Mucosa of descending colon (tissue), 3 donors: ENCODE results near the gene SLC8A3. TPM values are rescaled to one million over a fixed set of nuclear protein-coding genes. Genes with fewer than 3 reads are reported as not detected.

Source experiments
- ATAC-seq: fragments of 200-7000 bp; cut with Tn5 transposase; one replicate; pipeline ENCODE4 v1.9.1; 2020; ENCODE audit warnings: mild to moderate bottlenecking, moderate library complexity
- DNase-seq, 3 donors: peaks; one replicate each; pipeline ENCODE4 v3.0.0-alpha.2; 2020
- H3K36me3 ChIP-seq: fragments of 200-600 bp; one replicate; pipeline ENCODE4 v1.8.0; 2021; ENCODE audit warnings: low read depth, mild to moderate bottlenecking
- H3K4me1 ChIP-seq: fragments of 200-600 bp; one replicate; pipeline ENCODE4 v1.8.0; 2021; ENCODE audit warnings: low read depth, mild to moderate bottlenecking
- H3K4me3 ChIP-seq: fragments of 200-600 bp; one replicate; pipeline ENCODE4 v1.8.0; 2021; ENCODE audit warnings: mild to moderate bottlenecking
- H3K9me3 ChIP-seq: fragments of 200-600 bp; one replicate; pipeline ENCODE4 v1.8.0; 2021; ENCODE audit warnings: mild to moderate bottlenecking
- CTCF ChIP-seq: fragments of 200-600 bp; IDR thresholded peaks from one replicate; pipeline ENCODE4 v1.8.0; 2022; ENCODE audit warnings: antibody characterized with exemption, mild to moderate bottlenecking
- intact Hi-C, 2 donors: fragments of 100-400 bp; cut with DNase I in 1 of 2; cut with micrococcal nuclease in 1 of 2; formaldehyde crosslinking; loops; one replicate each; pipeline versions ENCODE4 v1.11.0 to v1.11.1; 2022; cut with DNase I, micrococcal nuclease
- total RNA-seq, 3 donors: library from RNA; stranded (reverse); fragmentation: NEBNext Ultra II Directional in 2 of 3; extraction: Animal tissue kit (Norgen Biotek cat#: 25700) in 2 of 3; gene quantifications; one replicate each; pipeline versions ENCODE4 v1.2.1 to v1.2.4, GENCODE V29; 2021 to 2023
- donor health status: DM: no; HTN: no; CAD: no; lungs with moderate emphysema.
- donor health status: DM: no; HTN: no; CAD: no.
- donor health status: DM: no; HTN: yes; CAD: no.

The SLC8A3 gene
- total RNA-seq, 3 donors from 2014 or later = 0.41 to 1.2 (median 0.67) TPM

- TF ChIP-seq CTCF = no peak
Measured at GRCh38 chr14:70143306-70143705, 45.4 kb downstream of the SLC8A3 start.

GRCh38 chr14:70140614-70141013 is 48.1 kb downstream of the SLC8A3 start:
- no peak for DNase-seq
- ATAC-seq = no peak
- no peak overlapping the region for H3K4me3 ChIP-seq
- no peaks in the 10 kb centered on the region for H3K4me1 ChIP-seq
- H3K36me3 ChIP-seq = no peaks in the 10 kb centered on the region
- H3K9me3 ChIP-seq = no peaks in the 10 kb centered on the region
- intact Hi-C loops = no loop called here
- TF ChIP-seq CTCF = no peak

More at GRCh38 chr14:70143306-70143705, 45.4 kb downstream of the SLC8A3 start:
- Histone ChIP-seq H3K4me3 (no peak overlapping the region), H3K9me3 (no peaks in the 10 kb centered on the region), H3K4me1 (no peaks in the 10 kb centered on the region), H3K36me3 (no peaks in the 10 kb centered on the region)
- intact Hi-C loops = no loop called here
- ATAC-seq (no peak), DNase-seq (no peak)

GRCh38 chr14:70139384-70139783 is 49.4 kb downstream of the SLC8A3 start:
- TF ChIP-seq CTCF = no peak
- ATAC-seq (no peak), DNase-seq (no peak)
- intact Hi-C loops = no loop called here
- H3K4me3 ChIP-seq = no peak overlapping the region
- no peaks in the 10 kb centered on the region for H3K4me1 ChIP-seq
- no peaks in the 10 kb centered on the region for H3K9me3 ChIP-seq
- no peaks in the 10 kb centered on the region for H3K36me3 ChIP-seq

- intact Hi-C loops = no loop called here
- DNase-seq (no peak), ATAC-seq (no peak)
- Histone ChIP-seq H3K4me3 (no peak overlapping the region), H3K9me3 (no peaks in the 10 kb centered on the region), H3K4me1 (no peaks in the 10 kb centered on the region), H3K36me3 (no peaks in the 10 kb centered on the region)
- no peak for TF ChIP-seq CTCF
Measured at GRCh38 chr14:70137788-70138187, 51.0 kb downstream of the SLC8A3 start.

- intact Hi-C loops = no loop called here
- DNase-seq (no peak), ATAC-seq (no peak)
- Histone ChIP-seq H3K36me3 (no peaks in the 10 kb centered on the region), H3K4me1 (no peaks in the 10 kb centered on the region), H3K9me3 (no peaks in the 10 kb centered on the region), H3K4me3 (no peak overlapping the region)
- no peak for TF ChIP-seq CTCF
Measured at GRCh38 chr14:70133461-70133860, 55.3 kb downstream of the SLC8A3 start.

GRCh38 chr14:70130482-70130881 is 58.3 kb downstream of the SLC8A3 start:
- Histone ChIP-seq H3K36me3 (no peaks in the 10 kb centered on the region), H3K4me3 (no peak overlapping the region), H3K4me1 (no peaks in the 10 kb centered on the region), H3K9me3 (no peaks in the 10 kb centered on the region)
- no peak for TF ChIP-seq CTCF
- intact Hi-C loops = no loop called here
- no peak for ATAC-seq
- DNase-seq = no peak
